T-helper 1 cell (primary cell): ENCODE results near the gene SCN1B.

Experiments used
- DNase-seq, 5 donors: peaks; one replicate each; pipeline ENCODE4 v3.0.0-alpha.2; 2012 to 2020

The SCN1B gene

DNA sequence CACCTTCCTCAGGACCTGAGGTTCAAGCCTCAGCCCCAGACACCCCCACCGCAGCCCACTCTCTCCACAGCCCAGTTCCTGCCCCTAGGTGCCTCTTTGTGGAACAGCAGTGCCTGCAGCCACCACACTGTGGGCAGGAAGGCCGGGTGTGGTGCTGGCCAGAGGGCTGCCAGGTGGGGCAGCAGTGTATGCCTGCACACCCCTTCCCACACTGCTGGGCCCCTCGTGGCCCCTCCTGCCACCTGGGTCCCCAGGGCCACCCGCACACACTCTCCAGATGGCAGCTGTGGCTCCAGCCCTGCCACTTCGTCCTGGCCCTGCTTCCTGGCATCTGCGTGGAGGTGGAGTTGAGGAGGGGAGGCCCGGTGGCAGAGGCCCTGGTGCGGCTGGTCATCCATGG is 46.4 kb downstream of the SCN1B start:
- no peak for DNase-seq

DNA sequence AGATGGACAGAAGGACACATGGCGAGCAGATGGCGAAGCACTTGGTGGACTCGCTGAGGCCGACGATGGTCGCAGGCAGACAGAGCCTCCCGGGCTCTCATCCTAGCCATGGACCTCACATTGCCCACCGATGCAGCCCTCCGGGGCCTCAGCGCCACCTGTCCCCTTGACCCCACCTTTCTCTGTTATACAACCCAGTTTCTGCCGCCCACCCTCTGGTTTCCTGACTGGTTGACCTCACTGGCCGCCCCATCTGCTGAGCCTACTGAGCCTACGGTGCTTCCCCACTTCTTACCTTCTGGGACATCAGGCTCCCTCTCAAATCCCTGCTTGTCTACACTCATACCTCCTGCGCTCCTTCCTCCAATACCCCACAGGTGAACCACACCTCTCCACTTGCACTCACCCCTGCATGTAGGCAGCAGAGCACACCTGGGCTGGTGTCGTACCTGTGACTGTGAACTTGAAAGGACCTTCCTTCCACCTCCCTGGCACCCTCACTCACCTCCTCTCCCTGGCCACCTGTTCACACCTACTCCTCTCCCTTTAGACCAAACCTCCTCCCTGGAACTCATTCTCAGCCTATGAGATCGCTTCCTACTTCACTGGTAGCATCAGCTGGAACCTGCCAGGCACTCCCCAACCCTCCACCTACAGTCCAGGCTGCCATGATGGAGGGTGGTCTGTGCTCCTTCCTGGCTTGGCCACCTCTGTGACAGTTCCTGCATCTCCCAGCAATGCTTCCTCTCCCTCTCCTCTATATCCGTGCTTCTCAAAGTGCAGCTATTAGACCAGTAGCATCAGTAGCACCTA is 47.3 kb downstream of the SCN1B start:
- DNase-seq: no peak

DNA sequence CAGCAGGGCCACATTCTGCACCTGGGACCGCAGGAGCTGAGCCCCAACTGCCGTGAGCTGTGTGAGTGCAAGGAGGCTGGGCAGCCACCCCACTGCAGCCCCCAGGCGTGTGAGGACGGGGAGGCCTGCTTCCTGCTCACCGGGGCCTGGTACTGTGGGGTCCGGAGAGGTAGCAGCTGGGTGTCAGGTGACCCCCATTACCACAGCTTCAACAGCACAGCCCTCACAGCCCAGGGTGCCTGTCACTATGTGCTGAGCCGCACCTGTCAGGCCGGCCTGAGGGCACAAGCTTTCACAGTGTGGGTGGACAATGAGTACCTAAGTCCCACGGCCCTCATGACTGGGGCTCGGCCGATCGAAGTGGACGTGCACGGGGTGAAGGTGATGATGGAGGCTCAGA is 49.6 kb downstream of the SCN1B start:
- DNase-seq: no peak

DNA sequence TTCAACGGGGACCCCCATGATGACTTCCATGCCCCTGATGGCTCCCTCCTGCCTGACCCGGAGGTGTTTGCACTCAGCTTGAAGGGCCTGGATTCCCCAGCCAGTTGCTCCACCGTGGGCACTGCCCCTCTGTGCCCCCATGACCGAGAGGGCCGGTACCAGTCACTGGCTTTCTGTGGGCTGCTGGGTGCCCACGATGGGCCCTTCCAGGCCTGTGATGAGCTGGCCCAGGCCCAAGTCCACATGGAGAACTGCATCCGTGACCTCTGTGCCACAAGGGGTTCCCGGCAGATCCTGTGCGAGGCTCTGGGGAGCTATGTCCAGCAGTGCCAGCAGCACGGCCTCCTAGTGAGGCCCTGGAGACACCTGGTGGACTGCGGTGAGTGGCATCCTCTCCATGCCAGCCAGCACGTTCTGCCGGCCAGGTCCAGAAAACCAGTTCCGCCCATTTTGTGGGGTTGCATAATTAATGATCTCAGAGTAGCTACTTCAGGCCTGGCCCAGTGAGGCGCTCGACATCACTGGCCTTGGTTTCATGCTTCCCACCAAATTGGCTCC is 50.4 kb downstream of the SCN1B start:
- DNase-seq: no peak

DNA sequence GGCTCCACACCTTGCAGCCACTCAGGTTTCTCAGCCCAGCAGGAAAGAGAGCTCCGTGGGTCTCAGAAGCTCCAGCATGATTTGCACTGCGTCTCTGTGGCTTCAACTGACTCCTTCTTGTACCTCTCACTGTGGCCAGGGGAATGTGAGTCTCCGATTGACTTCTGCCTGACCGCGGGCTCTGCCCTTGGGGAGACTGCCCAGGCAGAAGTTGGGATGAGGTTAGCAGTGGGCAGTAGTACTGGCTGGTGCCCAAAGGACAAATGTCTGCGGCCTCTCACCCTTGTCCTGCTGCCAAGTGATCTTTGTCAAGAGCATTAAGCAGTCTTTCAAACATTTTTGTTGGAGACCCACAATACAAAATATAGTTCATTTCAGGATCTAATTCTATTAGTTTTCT is 50.9 kb downstream of the SCN1B start:
- no peak for DNase-seq

DNA sequence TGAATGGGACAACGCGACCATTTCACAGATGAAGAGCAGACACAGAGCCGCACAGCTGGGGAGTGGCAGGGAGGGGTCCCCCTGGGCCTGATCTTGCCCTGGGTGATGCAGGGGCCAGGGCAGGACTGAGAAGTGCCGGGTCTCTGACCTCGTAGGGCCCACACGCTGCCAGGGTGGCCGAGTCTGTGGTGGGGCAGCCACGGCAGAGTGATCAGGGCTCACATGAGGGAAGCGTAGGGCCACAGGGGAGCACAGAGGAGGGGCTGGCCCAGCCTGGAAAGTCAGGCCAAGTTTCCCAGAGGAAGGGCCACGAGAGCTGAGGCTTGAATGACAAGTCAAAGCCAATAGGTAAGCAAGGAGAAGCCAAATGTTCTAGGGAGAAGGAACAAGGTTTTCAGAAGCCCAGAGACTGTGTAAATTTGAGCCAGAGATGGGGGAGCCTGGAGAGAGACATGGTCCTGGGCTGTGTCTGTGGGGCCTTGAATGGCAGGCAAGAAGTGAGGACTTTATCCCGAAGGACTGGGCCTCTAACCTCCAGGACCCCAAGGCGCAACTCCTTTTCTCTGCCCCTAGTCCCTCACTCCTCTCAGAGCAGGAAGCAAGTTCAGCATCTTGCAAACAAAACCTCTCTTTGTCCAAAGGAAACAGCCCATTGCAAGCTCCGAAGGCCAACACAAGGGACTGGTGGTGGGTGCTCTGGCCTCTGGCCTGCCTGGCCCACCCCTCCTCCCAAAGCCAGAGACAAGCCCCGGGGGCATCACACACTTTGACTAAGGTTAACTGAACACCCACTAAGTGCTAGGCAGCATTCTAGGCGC is 53.6 kb downstream of the SCN1B start:
- no peak for DNase-seq

DNA sequence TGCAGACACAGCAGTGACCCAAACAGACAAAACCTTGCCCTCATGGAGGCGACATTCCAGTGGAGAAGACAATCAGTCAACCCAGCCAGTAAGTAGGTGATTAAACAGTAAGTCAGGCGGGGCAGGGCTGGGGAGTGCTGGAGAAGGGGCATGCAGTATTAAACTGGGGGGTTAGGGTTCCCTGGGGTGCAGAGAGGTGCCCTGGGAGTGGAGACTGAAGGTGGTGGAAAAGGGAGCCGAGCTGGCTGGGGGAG is 54.2 kb downstream of the SCN1B start:
- no peak for DNase-seq

DNA sequence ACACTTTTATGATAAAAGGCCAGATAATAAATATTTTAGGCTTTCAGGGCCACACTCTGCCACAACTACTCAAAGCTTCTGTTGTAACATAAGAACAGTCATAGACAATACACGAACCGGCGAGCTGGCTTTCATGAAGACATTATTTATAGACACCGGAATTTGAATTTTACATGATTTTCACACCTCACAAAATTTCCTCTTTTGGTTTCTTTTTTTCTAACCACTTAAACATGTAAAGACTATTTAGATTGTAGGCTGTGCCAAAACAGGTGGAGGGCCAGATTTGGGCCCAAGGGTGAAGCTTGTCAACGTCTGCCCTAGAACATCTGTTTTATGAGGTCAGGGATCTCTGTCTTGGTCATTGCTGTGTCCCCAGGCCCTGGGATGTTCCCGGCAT is 55.7 kb downstream of the SCN1B start:
- DNase-seq: no peak

DNA sequence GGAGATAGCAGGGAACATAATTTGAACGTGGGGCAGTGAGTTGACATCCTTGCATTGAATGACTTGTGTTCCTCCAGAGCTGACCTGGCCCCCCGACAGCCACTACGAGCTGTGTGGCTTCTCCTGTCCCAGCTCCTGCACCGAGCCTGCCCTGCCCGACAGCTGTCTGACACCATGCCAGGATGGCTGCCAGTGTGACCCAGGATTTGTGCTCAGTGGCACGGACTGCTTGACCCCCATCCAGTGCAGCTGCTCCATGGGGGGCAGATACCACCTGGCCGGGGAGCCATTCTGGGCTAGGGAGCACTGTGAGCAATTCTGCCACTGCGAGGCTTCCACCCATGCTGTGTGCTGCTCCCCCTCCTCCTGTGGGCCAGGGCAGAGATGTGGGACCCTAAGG is 56.2 kb downstream of the SCN1B start:
- no peak for DNase-seq

DNA sequence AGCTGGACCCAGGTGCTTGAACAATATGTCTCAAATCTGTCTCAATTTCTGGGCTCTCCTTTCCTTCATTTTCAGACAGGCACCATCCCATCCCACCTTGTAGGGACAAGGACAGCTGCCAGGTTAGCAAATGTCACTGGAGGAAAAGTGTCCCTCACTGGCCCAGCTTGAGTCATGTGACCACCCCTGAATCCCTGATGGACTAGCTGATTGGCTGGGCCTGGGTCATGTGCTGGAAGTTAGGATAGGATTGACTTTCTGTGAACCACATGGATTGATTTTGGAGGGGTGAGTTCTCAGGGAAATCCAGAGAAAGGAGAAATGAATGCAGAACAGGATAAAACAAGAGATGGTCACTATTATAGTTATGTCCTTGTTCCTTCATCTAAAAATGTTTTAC is 57.1 kb downstream of the SCN1B start:
- no peak for DNase-seq

DNA sequence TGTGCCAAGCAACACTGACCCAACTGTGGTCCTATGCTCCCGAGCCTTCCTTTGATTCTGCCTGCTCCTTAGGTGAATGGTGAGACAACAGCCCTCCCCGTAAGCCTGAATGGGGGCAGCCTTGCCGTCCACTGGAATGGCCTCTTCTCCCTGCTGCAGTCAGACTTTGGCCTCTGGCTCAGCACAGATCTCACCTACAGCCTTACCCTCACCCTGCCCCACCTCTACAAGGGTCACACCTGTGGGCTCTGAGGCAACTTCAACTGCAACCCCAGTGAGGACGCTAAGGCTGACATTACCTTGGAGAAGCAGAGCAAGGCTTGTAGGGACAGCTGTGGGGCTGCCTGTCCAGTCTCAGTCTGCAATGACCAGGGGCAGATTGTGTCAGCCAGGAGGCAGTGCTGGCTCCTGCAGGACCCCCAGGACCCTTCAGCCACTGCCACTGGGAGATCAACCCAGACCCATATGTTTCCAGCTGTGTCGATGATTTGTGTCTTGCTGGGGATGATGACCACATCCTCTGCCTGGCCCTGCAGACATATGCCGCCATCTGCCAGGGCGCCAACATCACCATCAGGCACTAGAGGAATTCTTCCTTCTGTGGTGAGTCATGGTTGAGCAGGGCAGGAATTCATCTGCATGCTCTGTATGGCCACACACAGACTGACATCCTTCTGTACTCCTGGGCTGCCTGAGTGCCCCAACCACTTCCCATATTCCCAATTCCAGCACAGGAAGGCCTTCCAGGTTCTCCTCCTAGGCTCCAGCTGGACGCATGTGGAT is 58.1 kb downstream of the SCN1B start:
- no peak for DNase-seq

DNA sequence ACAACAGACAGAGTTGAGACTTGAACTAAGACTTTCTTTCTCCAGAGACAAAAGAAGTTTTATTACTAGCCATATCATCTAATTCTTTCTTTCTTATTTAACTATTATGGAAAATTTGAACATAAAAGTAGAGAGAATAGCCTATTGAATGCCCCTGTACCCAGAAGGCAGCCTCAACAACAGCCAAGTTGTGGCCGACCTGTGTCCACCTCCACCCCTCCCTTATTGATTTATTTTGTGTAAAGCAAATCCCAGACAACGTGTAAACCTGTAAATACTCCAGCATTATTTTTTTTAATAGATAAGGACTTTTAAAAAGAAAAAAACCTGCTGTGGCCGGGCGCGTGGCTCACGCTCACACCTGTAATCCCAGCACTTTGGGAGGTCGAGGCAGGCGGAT is 59.3 kb downstream of the SCN1B start:
- DNase-seq: no peak
